ENCODE data around the gene ATP6V0C.
"Not testable (repeated sequence)": the region's sequence is repeated elsewhere in the genome, so short reads cannot be mapped to it uniquely, and the experiment has no call there.

ATP6V0C gene

GRCh38 chr16:2540912-2541311 lies 27.2 kb downstream of the ATP6V0C start:
- FAIRE-seq; DNase-seq (ENCODE audit: low spot score): not testable (repeated sequence)

GRCh38 chr16:2541409-2541808 lies 27.7 kb downstream of the ATP6V0C start:
- not testable (repeated sequence) for FAIRE-seq; DNase-seq (ENCODE audit: low spot score)

DNA sequence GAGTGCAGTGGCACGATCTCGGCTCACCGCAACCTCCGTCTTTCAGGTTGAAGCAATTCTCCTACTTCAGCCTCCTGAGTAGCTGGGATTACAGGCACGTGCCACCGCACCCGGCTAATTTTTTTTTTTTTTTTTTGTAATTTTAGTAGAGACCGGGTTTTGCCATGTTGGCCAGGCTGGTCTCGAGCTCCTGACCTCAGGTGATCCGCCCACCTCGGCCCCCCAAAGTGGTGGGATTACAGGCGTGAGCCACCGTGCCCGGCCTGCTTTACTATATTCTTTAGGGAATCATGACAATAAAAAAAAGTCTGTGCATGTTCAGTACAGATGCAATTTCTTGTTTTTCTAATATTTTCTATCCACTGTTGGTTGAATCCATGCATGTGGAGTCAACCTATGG lies 30.0 kb downstream of the ATP6V0C start:
- not testable (repeated sequence) for DNase-seq (ENCODE audit: low spot score); FAIRE-seq

DNA sequence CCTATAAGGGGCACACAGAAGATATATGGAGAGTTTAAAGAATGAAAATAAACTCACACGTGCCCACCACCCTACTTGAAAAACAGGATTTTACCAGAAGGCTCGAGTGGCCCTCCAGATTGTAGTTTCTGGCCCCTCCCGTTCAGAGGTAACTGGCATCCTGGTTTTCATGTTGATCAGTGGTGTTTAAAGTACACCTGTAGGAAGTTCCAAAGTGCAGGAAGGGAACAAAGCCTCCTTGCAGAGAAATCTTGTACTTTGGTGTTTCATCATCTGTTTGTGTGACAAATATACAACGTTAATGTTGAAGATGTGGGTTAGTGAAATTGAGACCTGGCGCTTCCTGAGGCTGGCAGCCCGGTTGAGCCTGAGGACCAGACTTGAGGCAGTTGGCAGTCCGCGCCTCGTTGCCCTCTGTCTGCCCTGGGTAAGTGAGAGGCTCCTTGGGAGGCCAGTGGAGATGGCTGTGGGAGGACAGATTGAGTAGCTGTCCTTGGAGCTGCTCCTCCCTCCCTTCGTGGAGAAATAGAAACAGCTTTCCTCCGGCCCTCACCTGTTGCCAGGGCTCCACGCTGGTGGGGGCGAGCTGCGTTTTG lies 36.6 kb downstream of the ATP6V0C start:
- DNase-seq (ENCODE audit: low spot score): not testable (repeated sequence)
- FAIRE-seq: peak; percentile 13

GRCh38 chr16:2551420-2551889 lies 37.7 kb downstream of the ATP6V0C start:
- DNase-seq (ENCODE audit: low spot score); FAIRE-seq: not testable (repeated sequence)

DNA sequence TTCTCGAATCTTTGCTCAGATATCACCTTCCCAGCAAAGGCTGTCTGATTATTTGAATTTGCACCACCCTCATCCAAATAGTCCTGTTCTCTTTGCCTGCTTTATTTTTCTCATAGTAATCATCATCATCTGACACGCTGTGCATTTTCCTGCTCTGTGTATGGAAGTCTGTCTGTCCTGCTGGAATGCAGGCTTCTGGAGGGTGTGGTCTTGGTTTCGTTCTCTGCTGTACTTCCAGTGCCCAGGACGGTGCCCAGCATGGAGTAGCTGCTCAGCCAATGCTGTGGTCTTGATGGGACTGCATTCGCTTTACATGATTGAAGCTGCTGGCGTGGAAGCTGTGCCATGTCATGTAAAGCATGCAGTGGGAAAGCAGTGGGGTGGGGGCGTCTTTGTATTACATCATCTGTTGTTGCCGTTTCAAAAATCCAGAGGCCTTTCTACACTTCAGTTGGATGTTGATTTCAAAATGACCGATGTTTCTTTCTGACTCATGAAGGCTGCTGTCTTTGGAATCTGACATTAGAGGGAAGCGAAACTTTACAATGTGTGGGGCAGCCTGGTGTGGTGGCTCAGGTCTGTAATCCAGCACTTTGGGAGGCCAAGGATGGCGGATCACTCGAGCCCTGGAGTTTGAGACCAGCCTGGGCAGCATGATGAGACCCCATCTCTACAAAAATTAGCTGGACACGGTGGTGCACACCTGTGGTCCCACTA lies 41.1 kb downstream of the ATP6V0C start:
- not testable (repeated sequence) for DNase-seq (ENCODE audit: low spot score)

GRCh38 chr16:2557150-2557549 lies 43.4 kb downstream of the ATP6V0C start:
- FAIRE-seq; DNase-seq (ENCODE audit: low spot score): not testable (repeated sequence)

More for the DNA sequence above, 41.1 kb downstream of the ATP6V0C start:
- FAIRE-seq: not testable (repeated sequence)

DNA sequence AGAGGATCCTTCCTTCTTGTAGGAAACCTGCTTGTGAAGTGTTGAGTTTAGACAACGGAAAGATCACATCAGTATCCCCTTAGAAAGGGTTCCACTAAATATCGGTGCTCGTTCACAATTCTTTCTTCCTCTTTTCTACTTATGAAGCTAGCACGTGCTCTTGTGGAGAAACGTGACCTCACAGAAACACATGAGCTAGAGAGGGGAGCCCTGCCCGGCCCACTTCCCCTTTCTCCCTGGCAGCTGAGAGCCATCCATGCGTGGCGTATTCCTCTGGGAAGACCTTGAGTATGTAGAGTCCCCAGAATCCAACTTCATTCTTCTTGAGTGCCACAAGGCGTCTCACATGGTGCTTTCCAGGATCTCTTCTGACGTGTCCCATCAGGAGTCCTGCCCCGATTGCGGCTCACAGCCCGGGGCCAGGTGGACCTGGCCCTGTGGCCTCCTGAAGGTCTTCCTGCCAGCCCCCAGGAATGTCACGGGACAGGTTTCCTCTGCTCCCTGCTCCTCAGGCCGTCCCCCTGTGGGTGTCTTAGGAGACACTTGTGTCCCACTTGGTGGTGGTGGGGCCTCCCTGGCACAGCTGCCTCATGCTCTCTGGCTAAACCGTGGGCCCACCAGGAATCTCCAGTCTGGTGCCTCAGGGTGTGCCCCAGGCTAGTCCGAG lies 46.5 kb downstream of the ATP6V0C start:
- peak; percentile 68 for FAIRE-seq
- not testable (repeated sequence) for DNase-seq (ENCODE audit: low spot score)

- not testable (repeated sequence) for FAIRE-seq; DNase-seq (ENCODE audit: low spot score)
Measured at GRCh38 chr16:2560798-2561133, 47.0 kb downstream of the ATP6V0C start.

GRCh38 chr16:2567506-2567905 lies 53.8 kb downstream of the ATP6V0C start:
- FAIRE-seq; DNase-seq (ENCODE audit: low spot score): not testable (repeated sequence)

DNA sequence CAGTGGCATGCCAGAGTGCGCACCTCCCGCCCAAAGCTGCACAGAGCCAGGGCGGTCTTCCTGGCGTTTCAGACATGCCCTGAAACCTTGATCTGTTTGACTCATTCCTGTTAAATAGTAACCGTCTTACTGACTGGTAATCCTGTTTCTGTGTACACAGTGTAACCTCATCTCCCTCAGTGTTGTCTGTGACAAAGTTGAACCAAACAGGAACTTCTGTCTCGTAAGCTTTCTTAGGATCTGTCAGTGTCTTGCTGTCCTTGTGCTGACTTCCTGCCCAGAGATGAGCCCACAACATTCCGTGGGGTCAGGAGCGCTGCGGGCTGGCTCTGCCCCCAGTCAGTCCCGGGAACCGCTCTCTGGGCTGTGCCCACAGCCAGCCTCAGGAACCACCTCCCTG lies 54.8 kb downstream of the ATP6V0C start:
- not testable (repeated sequence) for DNase-seq (ENCODE audit: low spot score); FAIRE-seq
